ENCODE measurements around the gene MTHFD1. TPM values are rescaled to one million over a fixed set of nuclear protein-coding genes. Genes with fewer than 3 reads are reported as not detected.

MTHFD1 gene
- total and polyA plus RNA-seq, 2 of the 4 experiments (the other 2 are of a cell fraction): 32.2 to 64.9 TPM

DNA sequence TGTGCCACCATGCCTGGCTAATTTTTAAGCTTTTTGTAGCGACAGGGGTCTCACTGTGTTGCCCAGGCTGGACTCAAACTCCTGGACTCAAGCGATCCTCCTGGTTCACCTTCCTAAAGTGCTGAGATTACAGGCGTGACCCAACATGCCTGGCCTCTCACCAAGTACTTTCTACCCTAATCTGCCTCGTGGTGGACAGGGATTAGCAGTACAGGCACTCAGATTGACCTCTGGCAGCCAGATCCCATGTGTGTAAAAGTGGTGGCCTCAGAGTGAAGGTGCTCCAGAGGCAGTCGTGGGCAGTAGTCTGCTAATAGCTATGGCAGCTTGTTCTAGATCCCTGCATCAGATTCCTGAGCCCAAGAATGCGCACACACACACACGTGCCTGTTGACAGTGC, 30.9 kb downstream of the MTHFD1 start:
- Histone ChIP-seq H3K14ac (replicated peaks; ENCODE audit: low read depth, low read length) (no peak overlapping the region), H3K4me1 (ENCODE audit: control insufficient read depth, insufficient read depth, low read length) (peaks cover 7% of the 10 kb centered on the region), H2BK120ac (ENCODE audit: low read depth, low read length) (no peak overlapping the region), H2BK5ac (ENCODE audit: low read depth, low read length, poor library complexity, severe bottlenecking) (no peak overlapping the region), H3K36me3 (ENCODE audit: control insufficient read depth, insufficient read depth, low read length) (peaks cover 23% of the 10 kb centered on the region), H3K56ac (ENCODE audit: extremely low read depth, insufficient read depth, low read length) (no peak overlapping the region), H3K27me3 (ENCODE audit: control insufficient read depth, insufficient read depth, low read length) (no peaks in the 10 kb centered on the region), H4K20me1 (ENCODE audit: insufficient read depth, low read length) (no peaks in the 10 kb centered on the region), H2AK5ac (ENCODE audit: low read depth, low read length) (no peak overlapping the region), H2AFZ (replicated peaks; ENCODE audit: low read length, poor library complexity) (no peak overlapping the region), H3K9ac (ENCODE audit: low read depth, low read length) (no peak overlapping the region), H3K4ac (ENCODE audit: low read depth, low read length) (no peak overlapping the region), H3K9me3 (ENCODE audit: control insufficient read depth, insufficient read depth, low read length) (no peaks in the 10 kb centered on the region), H3K4me2 (ENCODE audit: low read depth, low read length) (no peak overlapping the region), H3K79me1 (ENCODE audit: low read depth in 1 of 2, low read length in 2 of 2) (peaks cover 0 to 6% of the 10 kb centered on the region in 2 experiments; a peak in 1 of 4 replicates), H3K18ac (ENCODE audit: low read depth, low read length) (no peak overlapping the region), H4K8ac (ENCODE audit: low read depth in 2 of 2, low read length in 2 of 2) (no peak overlapping the region), H4K5ac (ENCODE audit: low read depth, low read length) (no peak overlapping the region), H2BK20ac (ENCODE audit: low read depth, low read length) (no peak overlapping the region), H3K4me3 (ENCODE audit: insufficient read depth, low read depth, low read length) (no peak overlapping the region), H2BK15ac (ENCODE audit: low read depth, low read length) (no peak overlapping the region), H3K23ac (ENCODE audit: low read depth, low read length) (no peak overlapping the region), H4K91ac (ENCODE audit: insufficient read depth, low read depth, low read length) (no peak overlapping the region), H3K27ac (ENCODE audit: insufficient read depth, low read length) (no peak overlapping the region), H3K9me1 (ENCODE audit: insufficient read depth, low read length) (peaks cover 12% of the 10 kb centered on the region), H2AK9ac (replicated peaks; ENCODE audit: low read depth, low read length, poor library complexity) (peak overlapping the region; percentile 5)
- dilution Hi-C loops (cut with HindIII; ENCODE audit: low sequenced_read_pairs, unreplicated experiment): no loop called here
- in situ Hi-C loops (cut with MboI; ENCODE audit: low sequenced_read_pairs): no loop called here
- CTCF ChIA-PET: no interaction called here
- POLR2A ChIA-PET (ENCODE audit: unreplicated experiment): no interaction called here
- ATAC-seq (ENCODE audit: low read depth): no peak
- WGBS, 2 experiments (ENCODE audit: extremely low coverage in 2 of 2, insufficient read length in 1 of 2): 93% methylated on average over 3 of the region's 7 CpGs; no CpG with 5 or more reads in 1 of the 2 experiments
- intact Hi-C loops (cut with micrococcal nuclease): no loop called here
- DNase-seq: no peak
- BruUV-seq (replicated peaks): no TSS peak
- TF ChIP-seq MAZ (IDR thresholded peaks at IDR 0.05; ENCODE audit: borderline replicate concordance, low read depth, low read length) (no peak), CEBPB (IDR thresholded peaks at IDR 0.05; ENCODE audit: low read depth, low read length) (no peak), RCOR1 (IDR thresholded peaks at IDR 0.05; ENCODE audit: insufficient replicate concordance, low read length) (no peak)
- TF ChIP-seq, protein P1, sequence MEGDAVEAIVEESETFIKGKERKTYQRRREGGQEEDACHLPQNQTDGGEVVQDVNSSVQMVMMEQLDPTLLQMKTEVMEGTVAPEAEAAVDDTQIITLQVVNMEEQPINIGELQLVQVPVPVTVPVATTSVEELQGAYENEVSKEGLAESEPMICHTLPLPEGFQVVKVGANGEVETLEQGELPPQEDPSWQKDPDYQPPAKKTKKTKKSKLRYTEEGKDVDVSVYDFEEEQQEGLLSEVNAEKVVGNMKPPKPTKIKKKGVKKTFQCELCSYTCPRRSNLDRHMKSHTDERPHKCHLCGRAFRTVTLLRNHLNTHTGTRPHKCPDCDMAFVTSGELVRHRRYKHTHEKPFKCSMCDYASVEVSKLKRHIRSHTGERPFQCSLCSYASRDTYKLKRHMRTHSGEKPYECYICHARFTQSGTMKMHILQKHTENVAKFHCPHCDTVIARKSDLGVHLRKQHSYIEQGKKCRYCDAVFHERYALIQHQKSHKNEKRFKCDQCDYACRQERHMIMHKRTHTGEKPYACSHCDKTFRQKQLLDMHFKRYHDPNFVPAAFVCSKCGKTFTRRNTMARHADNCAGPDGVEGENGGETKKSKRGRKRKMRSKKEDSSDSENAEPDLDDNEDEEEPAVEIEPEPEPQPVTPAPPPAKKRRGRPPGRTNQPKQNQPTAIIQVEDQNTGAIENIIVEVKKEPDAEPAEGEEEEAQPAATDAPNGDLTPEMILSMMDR (conservative IDR thresholded peaks at IDR 0.05; ENCODE audit: low read depth, low read length): no peak

Data from IMR-90 (cell line).